Neutrophil (primary cell): ENCODE data around the gene CMTR1.

ENCODE experiments used
- H3K27ac ChIP-seq: fragments of 200-600 bp; sonication (generic); 2 replicates; pipeline ENCODE4 v1.5.1; 2016; ENCODE audit warnings: mild to moderate bottlenecking, moderate library complexity
- H3K27me3 ChIP-seq: fragments of 200-600 bp; sonication (generic); 2 replicates; pipeline ENCODE4 v1.6.0; 2016; ENCODE audit warnings: mild to moderate bottlenecking
- H3K36me3 ChIP-seq: fragments of 200-600 bp; sonication (generic); 2 replicates; pipeline ENCODE4 v1.5.1; 2017
- H3K4me1 ChIP-seq, 2 experiments: fragments of 200-600 bp in 1 of 2; sonication (generic) in 1 of 2; 1 replicate in 1 of 2; 2 replicates in 1 of 2; pipeline versions ENCODE4 v1.5.1 to v1.6.1; 2013 to 2016; ENCODE audit warnings: low read depth in 1 of 2, low read length in 1 of 2, mild to moderate bottlenecking in 1 of 2, moderate library complexity in 1 of 2; ENCODE audit not compliant: control insufficient read depth in 1 of 2, insufficient read depth in 1 of 2
- H3K4me3 ChIP-seq, 2 experiments: fragments of 200-600 bp in 1 of 2; sonication (generic) in 1 of 2; 1 replicate in 1 of 2; 2 replicates in 1 of 2; pipeline ENCODE4 v1.5.1; 2013 to 2016; ENCODE audit warnings: low read depth in 1 of 2, low read length in 1 of 2, mild to moderate bottlenecking in 1 of 2, moderate library complexity in 1 of 2
- H3K9me3 ChIP-seq: fragments of 200-600 bp; sonication (generic); 2 replicates; pipeline ENCODE4 v1.5.1; 2016
- CTCF ChIP-seq: fragments of 200-600 bp; sonication (generic); IDR thresholded peaks from 2 replicates; pipeline ENCODE4 v1.5.1; 2016; ENCODE audit warnings: antibody characterized with exemption

Gene CMTR1

GRCh38 chr6:37451441-37452193 lies 18.6 kb downstream of the CMTR1 start:
- H3K27me3 ChIP-seq, result no peaks in the 10 kb centered on the region
- peaks cover 91% of the 10 kb centered on the region for H3K36me3 ChIP-seq
- TF ChIP-seq CTCF, result no peak
- no peaks in the 10 kb centered on the region for H3K4me1 ChIP-seq
- no peak overlapping the region for H3K4me3 ChIP-seq
- H3K9me3 ChIP-seq, result no peaks in the 10 kb centered on the region
- H3K27ac ChIP-seq, result no peak overlapping the region

- peaks cover 83% of the 10 kb centered on the region for H3K36me3 ChIP-seq
- H3K9me3 ChIP-seq, result no peaks in the 10 kb centered on the region
- no peak for TF ChIP-seq CTCF
- H3K27ac ChIP-seq, result no peak overlapping the region
- H3K27me3 ChIP-seq, result no peaks in the 10 kb centered on the region
- H3K4me3 ChIP-seq, result no peak overlapping the region
- peaks cover 0 to 3% of the 10 kb centered on the region in 2 experiments for H3K4me1 ChIP-seq
These were observed 19.5 kb downstream of the CMTR1 start for GRCh38 chr6:37452522-37452921.

GRCh38 chr6:37454420-37455140 lies 21.6 kb downstream of the CMTR1 start:
- Histone ChIP-seq H3K9me3 (no peaks in the 10 kb centered on the region), H3K36me3 (peaks cover 90% of the 10 kb centered on the region), H3K27me3 (no peaks in the 10 kb centered on the region), H3K4me1 (peaks cover 0 to 3% of the 10 kb centered on the region in 2 experiments), H3K4me3 (no peak overlapping the region), H3K27ac (no peak overlapping the region)
- no peak for TF ChIP-seq CTCF

- H3K4me3 ChIP-seq, result no peak overlapping the region
- no peaks in the 10 kb centered on the region for H3K9me3 ChIP-seq
- no peaks in the 10 kb centered on the region for H3K27me3 ChIP-seq
- no peak overlapping the region for H3K27ac ChIP-seq
- TF ChIP-seq CTCF, result no peak
- peaks cover 0 to 3% of the 10 kb centered on the region in 2 experiments for H3K4me1 ChIP-seq
- peaks cover 88% of the 10 kb centered on the region for H3K36me3 ChIP-seq
These were observed 23.1 kb downstream of the CMTR1 start for GRCh38 chr6:37456126-37456525.

GRCh38 chr6:37456816-37457560 lies 24.0 kb downstream of the CMTR1 start:
- Histone ChIP-seq H3K4me1 (peaks cover 0 to 3% of the 10 kb centered on the region in 2 experiments), H3K9me3 (no peaks in the 10 kb centered on the region), H3K4me3 (no peak overlapping the region), H3K27me3 (no peaks in the 10 kb centered on the region), H3K27ac (no peak overlapping the region), H3K36me3 (peaks cover 88% of the 10 kb centered on the region)
- no peak for TF ChIP-seq CTCF
